ENCODE measurements around the gene THRB.

GRCh38 chr3:24407980-24408680, 86.5 kb downstream of the THRB start:
- TF ChIP-seq CTCF (IDR thresholded peaks at IDR 0.05; ENCODE audit: extremely low read depth in 1 of 2, insufficient read depth in 1 of 2, low read depth in 1 of 2, low read length in 2 of 2) (no peak), POLR2A (IDR thresholded peaks at IDR 0.05; ENCODE audit: low read depth, low read length) (no peak), POLR2AphosphoS5 (IDR thresholded peaks at IDR 0.05; ENCODE audit: insufficient read depth, low read depth, low read length) (no peak), MYC (IDR thresholded peaks at IDR 0.05; ENCODE audit: low read depth, low read length) (no peak)

Measured in endothelial cell of umbilical vein (primary cell).